Neutrophil (primary cell): Measurements from ENCODE around the gene SMAD1.

Experiments
- H3K27ac ChIP-seq: fragments of 200-600 bp; sonication (generic); 2 replicates; pipeline ENCODE4 v1.5.1; 2016; ENCODE audit warnings: mild to moderate bottlenecking, moderate library complexity
- H3K27me3 ChIP-seq: fragments of 200-600 bp; sonication (generic); 2 replicates; pipeline ENCODE4 v1.6.0; 2016; ENCODE audit warnings: mild to moderate bottlenecking
- H3K36me3 ChIP-seq: fragments of 200-600 bp; sonication (generic); 2 replicates; pipeline ENCODE4 v1.5.1; 2017
- H3K4me1 ChIP-seq, 2 experiments: fragments of 200-600 bp in 1 of 2; sonication (generic) in 1 of 2; 1 replicate in 1 of 2; 2 replicates in 1 of 2; pipeline versions ENCODE4 v1.5.1 to v1.6.1; 2013 to 2016; ENCODE audit warnings: low read depth in 1 of 2, low read length in 1 of 2, mild to moderate bottlenecking in 1 of 2, moderate library complexity in 1 of 2; ENCODE audit not compliant: control insufficient read depth in 1 of 2, insufficient read depth in 1 of 2
- H3K4me3 ChIP-seq, 2 experiments: fragments of 200-600 bp in 1 of 2; sonication (generic) in 1 of 2; 1 replicate in 1 of 2; 2 replicates in 1 of 2; pipeline ENCODE4 v1.5.1; 2013 to 2016; ENCODE audit warnings: low read depth in 1 of 2, low read length in 1 of 2, mild to moderate bottlenecking in 1 of 2, moderate library complexity in 1 of 2
- H3K9me3 ChIP-seq: fragments of 200-600 bp; sonication (generic); 2 replicates; pipeline ENCODE4 v1.5.1; 2016
- TF ChIP-seq, protein P1 (sequence below): fragments of 200-600 bp; sonication (generic); IDR thresholded peaks from 2 replicates; pipeline ENCODE4 v1.5.1; 2016; ENCODE audit warnings: antibody characterized with exemption

The SMAD1 gene

GRCh38 chr4:145487631-145488030 lies 6.0 kb downstream of the SMAD1 start:
- H3K9me3 ChIP-seq = no peaks in the 10 kb centered on the region
- TF ChIP-seq, protein P1, sequence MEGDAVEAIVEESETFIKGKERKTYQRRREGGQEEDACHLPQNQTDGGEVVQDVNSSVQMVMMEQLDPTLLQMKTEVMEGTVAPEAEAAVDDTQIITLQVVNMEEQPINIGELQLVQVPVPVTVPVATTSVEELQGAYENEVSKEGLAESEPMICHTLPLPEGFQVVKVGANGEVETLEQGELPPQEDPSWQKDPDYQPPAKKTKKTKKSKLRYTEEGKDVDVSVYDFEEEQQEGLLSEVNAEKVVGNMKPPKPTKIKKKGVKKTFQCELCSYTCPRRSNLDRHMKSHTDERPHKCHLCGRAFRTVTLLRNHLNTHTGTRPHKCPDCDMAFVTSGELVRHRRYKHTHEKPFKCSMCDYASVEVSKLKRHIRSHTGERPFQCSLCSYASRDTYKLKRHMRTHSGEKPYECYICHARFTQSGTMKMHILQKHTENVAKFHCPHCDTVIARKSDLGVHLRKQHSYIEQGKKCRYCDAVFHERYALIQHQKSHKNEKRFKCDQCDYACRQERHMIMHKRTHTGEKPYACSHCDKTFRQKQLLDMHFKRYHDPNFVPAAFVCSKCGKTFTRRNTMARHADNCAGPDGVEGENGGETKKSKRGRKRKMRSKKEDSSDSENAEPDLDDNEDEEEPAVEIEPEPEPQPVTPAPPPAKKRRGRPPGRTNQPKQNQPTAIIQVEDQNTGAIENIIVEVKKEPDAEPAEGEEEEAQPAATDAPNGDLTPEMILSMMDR = no peak
- no peaks in the 10 kb centered on the region for H3K36me3 ChIP-seq
- H3K4me1 ChIP-seq = peaks cover 4 to 7% of the 10 kb centered on the region in 2 experiments
- no peak overlapping the region for H3K4me3 ChIP-seq
- H3K27ac ChIP-seq = no peak overlapping the region
- H3K27me3 ChIP-seq = peaks cover 27% of the 10 kb centered on the region

DNA sequence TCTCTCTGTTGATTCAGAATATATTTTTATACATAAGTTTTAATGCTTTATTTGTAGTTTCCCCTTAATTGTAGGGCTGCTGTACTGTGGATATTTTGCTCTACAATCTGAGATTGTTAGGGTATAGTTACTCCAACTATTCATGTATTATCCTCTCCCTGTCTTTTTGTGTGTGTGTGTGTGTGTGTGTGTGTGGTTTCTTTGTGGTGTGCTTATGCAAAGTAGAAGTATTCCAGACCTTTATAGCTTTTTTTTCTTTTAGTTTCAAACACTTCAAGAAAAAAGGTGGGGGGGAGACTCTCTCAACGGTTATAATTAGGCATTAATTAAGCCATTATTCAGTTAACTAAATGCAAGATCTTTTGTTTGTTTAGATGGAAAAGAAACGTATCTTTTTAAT lies 6.7 kb downstream of the SMAD1 start:
- Histone ChIP-seq H3K4me1 (peaks cover 0 to under 1% of the 10 kb centered on the region in 2 experiments), H3K27ac (no peak overlapping the region), H3K36me3 (no peaks in the 10 kb centered on the region), H3K4me3 (no peak overlapping the region), H3K9me3 (no peaks in the 10 kb centered on the region), H3K27me3 (peaks cover 20% of the 10 kb centered on the region)
- TF ChIP-seq, protein P1 = no peak

GRCh38 chr4:145489556-145489955 lies 7.9 kb downstream of the SMAD1 start:
- Histone ChIP-seq H3K4me1 (no peaks in the 10 kb centered on the region), H3K4me3 (no peak overlapping the region), H3K27ac (no peak overlapping the region), H3K27me3 (peaks cover 8% of the 10 kb centered on the region), H3K9me3 (no peaks in the 10 kb centered on the region), H3K36me3 (no peaks in the 10 kb centered on the region)
- TF ChIP-seq, protein P1 = no peak

DNA sequence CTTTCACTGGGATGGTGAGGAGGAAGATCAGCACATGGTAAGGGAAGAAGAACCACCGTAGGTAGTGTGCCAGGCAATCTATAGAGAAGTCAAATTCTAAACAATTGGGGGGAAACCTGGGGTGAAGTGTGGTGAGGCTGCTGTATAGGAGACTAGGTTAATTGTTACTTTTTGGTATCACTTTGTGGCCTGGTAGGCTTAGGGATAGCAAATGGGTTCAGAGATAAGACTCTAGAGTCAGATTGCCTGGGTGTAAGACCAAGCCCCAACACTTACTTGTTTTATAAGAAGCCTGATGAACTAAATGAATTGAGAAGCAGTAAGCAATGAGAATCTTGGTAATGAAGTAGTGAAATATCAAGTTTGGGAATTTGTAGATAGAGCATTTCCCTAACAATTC lies 8.7 kb downstream of the SMAD1 start:
- TF ChIP-seq, protein P1 = no peak
- no peaks in the 10 kb centered on the region for H3K9me3 ChIP-seq
- H3K4me3 ChIP-seq = no peak overlapping the region
- no peak overlapping the region for H3K27ac ChIP-seq
- H3K4me1 ChIP-seq = no peaks in the 10 kb centered on the region
- no peaks in the 10 kb centered on the region for H3K36me3 ChIP-seq
- peaks cover 8% of the 10 kb centered on the region for H3K27me3 ChIP-seq

DNA sequence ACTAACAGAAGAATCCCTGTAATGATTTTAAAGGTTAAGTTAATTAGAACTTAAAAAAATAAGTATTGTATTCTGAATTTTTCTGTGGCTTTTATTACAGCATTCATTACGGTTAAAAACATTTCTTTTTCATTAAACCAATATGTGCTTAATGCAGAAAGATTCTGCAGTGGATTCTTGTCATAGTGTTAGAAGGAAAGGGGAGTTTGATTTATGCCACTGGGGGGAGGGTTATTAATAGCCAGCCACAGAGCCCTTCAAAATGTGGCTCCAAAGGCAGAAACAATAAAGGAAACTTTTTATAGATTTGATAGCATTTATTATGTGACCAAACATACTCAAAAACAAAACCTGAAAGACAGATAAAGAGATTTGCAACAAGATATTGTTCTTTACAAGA lies 9.1 kb downstream of the SMAD1 start:
- Histone ChIP-seq H3K36me3 (no peaks in the 10 kb centered on the region), H3K27ac (no peak overlapping the region), H3K4me1 (no peaks in the 10 kb centered on the region), H3K27me3 (peaks cover 8% of the 10 kb centered on the region), H3K4me3 (no peak overlapping the region), H3K9me3 (no peaks in the 10 kb centered on the region)
- TF ChIP-seq, protein P1 = no peak

DNA sequence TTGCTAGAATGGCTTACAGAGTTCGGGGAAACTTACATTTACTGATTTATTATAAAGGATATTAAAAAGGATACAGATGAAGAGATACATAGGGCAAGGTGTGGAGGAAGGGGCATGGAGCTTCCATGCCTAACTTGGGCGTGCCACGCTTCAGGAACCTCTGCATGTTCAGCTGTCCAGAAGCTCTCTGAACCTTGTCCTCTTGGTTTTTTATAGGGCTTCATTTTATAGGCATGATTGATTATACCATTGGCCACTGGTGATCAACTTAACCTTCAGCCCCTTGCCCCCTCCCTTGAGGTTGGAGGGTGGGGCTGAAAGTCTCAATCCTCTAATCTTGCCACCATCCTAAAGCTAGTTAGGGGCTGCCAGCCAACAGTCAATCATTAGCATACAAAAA lies 10.7 kb downstream of the SMAD1 start:
- peaks cover 4% of the 10 kb centered on the region for H3K27me3 ChIP-seq
- H3K27ac ChIP-seq = no peak overlapping the region
- H3K36me3 ChIP-seq = no peaks in the 10 kb centered on the region
- H3K4me3 ChIP-seq = no peak overlapping the region
- H3K4me1 ChIP-seq = no peaks in the 10 kb centered on the region
- no peaks in the 10 kb centered on the region for H3K9me3 ChIP-seq
- TF ChIP-seq, protein P1 = no peak
